HL-60 (cell line): Measurements from ENCODE around the gene DCHS2.

Experiments
- POLR2AphosphoS5 ChIP-seq: IDR thresholded peaks from 2 replicates; pipeline ENCODE4 v1.6.1; 2012; ENCODE audit warnings: low read depth
- TF ChIP-seq, protein P1 (sequence below): IDR thresholded peaks from one replicate; pipeline ENCODE4 v1.5.1; 2011; ENCODE audit warnings: low read length, control low read depth, inconsistent platforms; ENCODE audit not compliant: insufficient read depth

DNA sequence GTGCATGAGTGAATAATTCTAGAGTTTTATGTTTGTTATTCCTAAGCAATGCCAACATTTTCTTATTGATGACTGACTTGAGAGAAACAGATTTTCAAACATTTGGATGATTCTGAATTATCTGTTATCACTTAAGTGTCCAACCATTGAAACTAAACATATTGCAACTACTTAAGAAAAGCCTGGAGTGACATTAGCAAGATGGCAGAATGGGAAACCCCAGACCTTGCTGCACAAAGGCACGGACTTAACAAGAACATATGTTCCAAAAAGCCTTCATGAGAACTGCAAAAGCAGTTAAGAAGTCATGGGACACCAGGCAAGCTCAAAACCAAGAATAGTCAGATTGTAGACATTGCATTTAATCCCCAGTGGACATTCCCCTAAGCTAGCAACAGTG is 215.1 kb downstream of the DCHS2 start:
- TF ChIP-seq, protein P1, sequence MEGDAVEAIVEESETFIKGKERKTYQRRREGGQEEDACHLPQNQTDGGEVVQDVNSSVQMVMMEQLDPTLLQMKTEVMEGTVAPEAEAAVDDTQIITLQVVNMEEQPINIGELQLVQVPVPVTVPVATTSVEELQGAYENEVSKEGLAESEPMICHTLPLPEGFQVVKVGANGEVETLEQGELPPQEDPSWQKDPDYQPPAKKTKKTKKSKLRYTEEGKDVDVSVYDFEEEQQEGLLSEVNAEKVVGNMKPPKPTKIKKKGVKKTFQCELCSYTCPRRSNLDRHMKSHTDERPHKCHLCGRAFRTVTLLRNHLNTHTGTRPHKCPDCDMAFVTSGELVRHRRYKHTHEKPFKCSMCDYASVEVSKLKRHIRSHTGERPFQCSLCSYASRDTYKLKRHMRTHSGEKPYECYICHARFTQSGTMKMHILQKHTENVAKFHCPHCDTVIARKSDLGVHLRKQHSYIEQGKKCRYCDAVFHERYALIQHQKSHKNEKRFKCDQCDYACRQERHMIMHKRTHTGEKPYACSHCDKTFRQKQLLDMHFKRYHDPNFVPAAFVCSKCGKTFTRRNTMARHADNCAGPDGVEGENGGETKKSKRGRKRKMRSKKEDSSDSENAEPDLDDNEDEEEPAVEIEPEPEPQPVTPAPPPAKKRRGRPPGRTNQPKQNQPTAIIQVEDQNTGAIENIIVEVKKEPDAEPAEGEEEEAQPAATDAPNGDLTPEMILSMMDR = no peak
- TF ChIP-seq POLR2AphosphoS5 = no peak
